K562 (cell line): ENCODE measurements around the gene MADD. TPM values are rescaled to one million over a fixed set of nuclear protein-coding genes. Genes with fewer than 3 reads are reported as not detected.

Experiments used
- ETV5 ChIP-seq: sonication (generic); formaldehyde crosslinking; IDR thresholded peaks from 2 replicates; pipeline ENCODE4 v1.4.0; 2020; ENCODE audit warnings: low read depth, mild to moderate bottlenecking, missing genetic modification reagents
- KDM4B ChIP-seq, 2 experiments: fragments of 450-650 bp in 1 of 2; sonication (generic) in 1 of 2; IDR thresholded peaks; 2 replicates each; pipeline ENCODE4 v1.6.1; 2016 to 2017; ENCODE audit warnings: borderline replicate concordance in 2 of 2, antibody characterized with exemption in 1 of 2, low read depth in 1 of 2, mild to moderate bottlenecking in 1 of 2
- L3MBTL2 ChIP-seq: fragments of 450-650 bp; IDR thresholded peaks from 2 replicates; pipeline ENCODE4 v1.6.1; 2016; ENCODE audit warnings: mild to moderate bottlenecking, moderate library complexity
- MEF2A ChIP-seq: IDR thresholded peaks from 2 replicates; pipeline ENCODE4 v1.6.1; 2011; ENCODE audit warnings: low read depth, mild to moderate bottlenecking, low read length, moderate library complexity; ENCODE audit not compliant: control insufficient read depth
- PURB ChIP-seq: sonication (generic); formaldehyde crosslinking; IDR thresholded peaks from 2 replicates; pipeline ENCODE4 v1.9.0; 2021; ENCODE audit warnings: low read depth, mild to moderate bottlenecking, missing genetic modification reagents
- SP1 ChIP-seq: sonication (generic); formaldehyde crosslinking; IDR thresholded peaks from 2 replicates; pipeline ENCODE4 v1.8.1; 2022; ENCODE audit warnings: mild to moderate bottlenecking, missing genetic modification reagents
- ZBTB11 ChIP-seq, 3 experiments: fragments of 200-800 bp in 1 of 3; fragments of 250-450 bp in 1 of 3; fragments of 450-650 bp in 1 of 3; sonication (Bioruptor Pico) in 1 of 3; sonication (Bioruptor generic) in 1 of 3; formaldehyde crosslinking in 1 of 3; IDR thresholded peaks; 2 replicates each; pipeline versions ENCODE4 v1.6.1 to v1.8.0; 2016 to 2022; ENCODE audit warnings: mild to moderate bottlenecking in 2 of 3, missing genetic modification characterization in 2 of 3, missing compliant biosample characterization in 1 of 3, moderate library complexity in 1 of 3
- ZNF280A ChIP-seq: fragments of 450-650 bp; IDR thresholded peaks from 2 replicates; pipeline ENCODE4 v1.6.1; 2018; ENCODE audit warnings: mild to moderate bottlenecking, low read depth; ENCODE audit not compliant: partially characterized antibody
- ZNF398 ChIP-seq: fragments of 250-450 bp; sonication (Bioruptor Pico); IDR thresholded peaks from 2 replicates; pipeline ENCODE4 v1.8.0; 2021; ENCODE audit warnings: moderate library complexity, mild to moderate bottlenecking, inconsistent platforms
- polyA plus RNA-seq, 8 experiments: library from polyadenylated mRNA; depleted of rRNA in 4 of 8; stranded (reverse) in 5 of 8; unstranded in 3 of 8; fragments of >200 nt; fragmentation: Nextera tagmentation in 2 of 8; fragmentation: Illumina TruSeq in 1 of 8; extraction: Ambion mirVana in 2 of 8; extraction: Trizol in 1 of 8; gene quantifications; 2 replicates each; pipeline versions ENCODE4 v1.2.1 to v1.2.3, GENCODE V29; 2011 to 2014; ENCODE audit warnings: inconsistent platforms in 1 of 8, missing spikeins in 1 of 8
- total RNA-seq, 7 experiments: library from RNA; depleted of rRNA in 6 of 7; stranded (reverse); fragments of >200 nt in 6 of 7; fragmentation: Illumina TruSeq in 2 of 7; extraction: Trizol in 2 of 7; gene quantifications; 2 replicates each; pipeline versions ENCODE4 v1.2.1 to v1.2.3, GENCODE V29; 2011 to 2021; ENCODE audit warnings: low replicate concordance in 1 of 7
- TF ChIP-seq, protein P1 (sequence below): fragments of 450-650 bp; IDR thresholded peaks from 2 replicates; pipeline ENCODE4 v1.6.1; 2016; ENCODE audit warnings: mild to moderate bottlenecking

MADD gene
- total and polyA plus RNA-seq, 9 of the 15 experiments (the other 6 are each of a cell fraction or from before 2014, with no cell fraction given) = 0.68 to 57.6 (median 33.6) TPM

GRCh38 chr11:47269002-47269828, 718 bp upstream of the MADD start (continued):
- TF ChIP-seq ZBTB11 (CRISPR knock-in tag; IDR thresholded peaks at IDR 0.05) (peak in 1 of 3 experiments; percentile 89; a peak in 2 of 6 replicates), L3MBTL2 (peak; percentile 97), ZNF280A (no peak), ETV5 (0 out of 2 replicates have a peak, but pooled peaks have one; percentile 26), KDM4B (IDR thresholded peaks at IDR 0.05; ENCODE audit: borderline replicate concordance in 2 of 2, low read depth in 1 of 2) (no peak), PURB (CRISPR knock-in tag) (no peak), MEF2A (no peak; the same call in 1 of the 2 replicates), ZNF398 (no peak), SP1 (peak; percentile 84)
- TF ChIP-seq, protein P1, sequence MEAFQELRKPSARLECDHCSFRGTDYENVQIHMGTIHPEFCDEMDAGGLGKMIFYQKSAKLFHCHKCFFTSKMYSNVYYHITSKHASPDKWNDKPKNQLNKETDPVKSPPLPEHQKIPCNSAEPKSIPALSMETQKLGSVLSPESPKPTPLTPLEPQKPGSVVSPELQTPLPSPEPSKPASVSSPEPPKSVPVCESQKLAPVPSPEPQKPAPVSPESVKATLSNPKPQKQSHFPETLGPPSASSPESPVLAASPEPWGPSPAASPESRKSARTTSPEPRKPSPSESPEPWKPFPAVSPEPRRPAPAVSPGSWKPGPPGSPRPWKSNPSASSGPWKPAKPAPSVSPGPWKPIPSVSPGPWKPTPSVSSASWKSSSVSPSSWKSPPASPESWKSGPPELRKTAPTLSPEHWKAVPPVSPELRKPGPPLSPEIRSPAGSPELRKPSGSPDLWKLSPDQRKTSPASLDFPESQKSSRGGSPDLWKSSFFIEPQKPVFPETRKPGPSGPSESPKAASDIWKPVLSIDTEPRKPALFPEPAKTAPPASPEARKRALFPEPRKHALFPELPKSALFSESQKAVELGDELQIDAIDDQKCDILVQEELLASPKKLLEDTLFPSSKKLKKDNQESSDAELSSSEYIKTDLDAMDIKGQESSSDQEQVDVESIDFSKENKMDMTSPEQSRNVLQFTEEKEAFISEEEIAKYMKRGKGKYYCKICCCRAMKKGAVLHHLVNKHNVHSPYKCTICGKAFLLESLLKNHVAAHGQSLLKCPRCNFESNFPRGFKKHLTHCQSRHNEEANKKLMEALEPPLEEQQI = no peak
